NCI-H1092 (cell line): Measurements from ENCODE around the gene NYAP2.

Experiments
- DNase-seq: peaks from one replicate; lab custom pipeline; 2025; lab: John Stamatoyannopoulos, UW

Gene NYAP2

DNA sequence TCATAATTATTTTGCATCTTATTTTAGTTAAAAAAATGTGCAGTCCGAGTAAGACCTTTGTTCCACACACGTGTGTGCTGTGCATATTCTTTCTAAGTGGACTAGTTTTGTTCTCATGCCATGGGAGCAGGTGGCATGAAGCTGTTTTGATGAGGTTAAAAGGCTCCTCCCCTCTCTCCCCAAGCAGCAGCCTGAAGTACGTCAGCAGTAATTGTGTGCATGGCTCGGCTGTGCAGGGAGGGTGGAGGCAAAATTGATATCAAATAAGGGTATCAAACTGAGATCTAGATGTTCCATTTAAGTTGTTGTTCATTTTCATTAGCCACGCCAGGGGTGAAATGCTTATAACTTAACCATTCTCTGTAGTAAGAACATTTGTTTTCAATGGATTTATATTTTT, at the start of gene NYAP2:
Gene NYAP2 (plus strand): TSS at position 207 of the 400 bp plus-strand sequence. CDS start 9,171 bp downstream, outside the sequence.
- peak; percentile 80 for DNase-seq

DNA sequence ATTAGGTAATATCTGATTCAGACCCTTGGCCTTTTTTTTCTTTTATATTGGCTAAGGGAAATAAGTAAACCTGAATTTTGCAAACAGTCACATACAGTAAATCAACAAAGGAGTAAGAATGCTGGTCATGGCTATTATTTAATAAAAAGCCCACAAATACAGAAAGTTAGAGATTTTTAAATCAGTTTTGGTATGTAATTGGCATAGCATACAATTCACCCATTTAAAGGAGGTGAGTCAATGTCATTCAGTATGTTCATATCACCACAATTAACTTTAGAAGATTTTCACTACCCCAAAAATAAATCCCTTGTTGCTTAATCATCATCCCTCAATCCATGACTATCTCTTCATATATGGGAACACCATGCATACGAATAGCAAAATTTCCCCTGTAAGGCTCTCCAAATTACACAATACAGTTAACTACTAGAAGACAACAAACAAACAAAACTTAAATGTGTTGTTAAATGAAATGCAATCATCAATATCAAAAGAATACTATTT, 45.9 kb upstream of the NYAP2 start:
- DNase-seq, result no peak

DNA sequence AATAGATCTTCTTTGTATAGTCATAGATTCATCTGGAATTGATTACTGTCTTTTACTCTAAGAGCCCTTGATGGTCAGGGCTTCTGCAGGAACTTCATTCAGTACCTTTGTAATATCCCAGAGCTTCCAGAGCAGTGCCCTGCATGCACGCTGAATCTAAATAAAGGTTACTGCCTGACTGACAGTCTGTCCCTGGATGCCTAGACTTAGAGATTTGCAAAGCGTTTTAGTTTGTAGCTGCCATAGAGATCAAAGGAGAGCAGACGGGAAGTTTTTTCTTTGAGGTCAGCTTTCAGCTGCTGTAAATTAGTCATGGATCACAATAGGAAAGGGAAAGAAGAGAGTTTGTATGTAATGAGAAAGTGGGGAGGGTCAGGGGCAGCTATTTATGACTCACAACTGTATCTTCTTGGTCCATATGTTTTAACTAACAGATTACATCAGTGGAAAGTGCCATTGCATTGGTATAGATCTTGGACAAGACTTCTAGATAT, 45.2 kb upstream of the NYAP2 start:
- DNase-seq, result no peak

DNA sequence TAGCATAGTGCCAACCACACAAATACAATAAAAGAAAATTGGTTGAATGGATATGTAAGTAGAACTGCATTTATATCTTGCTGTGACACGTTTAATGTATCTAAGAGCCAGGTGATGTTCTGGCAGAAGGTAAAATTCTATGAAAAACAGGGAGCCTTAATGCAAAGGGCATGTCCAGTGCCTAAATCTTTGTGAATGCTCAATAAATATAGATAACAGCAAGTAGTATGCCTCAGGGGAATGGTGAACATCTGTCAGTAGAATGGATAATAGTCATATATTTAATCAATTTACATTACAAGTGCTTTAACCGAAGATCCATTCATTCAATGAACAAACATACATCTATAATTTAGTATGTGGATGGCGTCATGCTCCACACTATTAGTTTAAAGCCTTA, 43.7 kb upstream of the NYAP2 start:
- DNase-seq, result peak; percentile 18

DNA sequence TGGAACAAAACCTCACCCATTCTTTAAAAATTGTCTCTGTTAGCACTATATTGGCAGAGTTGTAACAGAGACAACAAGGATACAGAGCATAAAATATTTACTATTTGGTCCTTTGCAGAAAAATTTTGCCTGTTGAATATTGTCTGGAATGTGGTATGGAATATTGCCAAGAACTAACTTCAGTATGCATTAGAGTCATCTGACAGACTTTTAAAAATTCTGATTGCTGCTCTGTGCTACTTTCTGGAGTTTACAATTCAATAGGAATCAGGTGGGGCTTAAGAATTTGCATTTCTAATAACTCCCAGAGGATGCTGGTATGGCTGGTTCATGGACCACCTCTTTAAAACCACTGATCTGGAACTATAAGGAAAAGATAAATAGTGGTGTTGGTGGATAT, 32.8 kb upstream of the NYAP2 start:
- DNase-seq, result no peak

DNA sequence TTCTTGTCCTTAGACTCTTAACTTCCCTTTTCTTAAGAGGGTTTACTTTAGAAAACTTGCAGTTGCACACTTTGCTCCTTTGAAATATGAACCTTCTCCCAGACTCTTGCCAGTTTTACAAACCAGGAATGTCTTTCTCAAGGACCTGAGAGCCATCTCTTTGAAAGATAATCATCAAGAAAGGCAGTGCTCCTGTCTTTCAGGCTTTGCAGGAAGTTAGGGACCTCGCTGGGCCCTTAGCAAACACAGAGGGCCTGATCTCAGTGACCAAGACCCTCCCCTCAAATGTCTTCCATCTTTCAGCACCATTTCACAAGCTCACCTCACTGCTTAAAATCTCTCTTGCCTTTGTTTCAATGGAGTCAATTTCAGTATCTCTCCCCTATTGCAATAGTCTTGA, 32.0 kb upstream of the NYAP2 start:
- DNase-seq, result no peak

DNA sequence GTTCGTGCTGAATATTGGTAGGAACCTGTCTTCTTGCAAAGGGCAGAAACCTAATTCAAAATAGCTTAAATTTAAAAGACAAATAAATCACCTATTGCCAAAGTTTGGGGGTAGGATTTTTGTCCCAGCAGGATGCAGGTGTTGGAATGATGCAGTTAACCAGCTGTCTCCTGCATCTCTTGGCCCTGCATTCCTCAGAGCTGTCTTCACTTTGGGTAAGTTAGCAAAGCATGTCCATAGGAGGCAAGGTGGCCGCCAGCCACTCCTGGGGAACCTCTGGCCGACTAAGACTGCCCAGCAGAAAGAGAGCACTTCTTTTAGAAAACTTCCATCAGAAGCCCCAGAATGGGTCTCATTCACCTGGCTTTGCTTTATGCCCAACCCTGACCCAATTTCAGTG, 20.5 kb upstream of the NYAP2 start:
- DNase-seq, result no peak

DNA sequence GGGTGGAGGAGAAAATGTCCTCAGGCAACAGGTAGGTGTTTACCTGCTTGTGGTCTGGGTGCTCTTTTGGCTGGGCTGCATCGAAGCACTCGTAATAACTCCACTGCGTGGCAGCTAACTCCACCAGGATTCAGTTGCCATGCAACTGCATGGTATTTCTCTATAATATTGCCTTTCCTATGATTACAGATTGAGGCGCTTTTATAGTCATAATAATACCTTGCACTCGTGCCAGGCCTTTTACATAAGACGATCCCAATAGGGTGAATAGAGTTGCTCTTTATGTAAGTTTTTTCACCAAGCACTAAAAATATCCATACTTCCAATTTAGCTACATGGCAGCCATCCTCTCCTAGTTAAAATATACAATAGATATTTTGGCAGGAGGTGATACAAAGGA, 19.7 kb upstream of the NYAP2 start:
- DNase-seq, result no peak

DNA sequence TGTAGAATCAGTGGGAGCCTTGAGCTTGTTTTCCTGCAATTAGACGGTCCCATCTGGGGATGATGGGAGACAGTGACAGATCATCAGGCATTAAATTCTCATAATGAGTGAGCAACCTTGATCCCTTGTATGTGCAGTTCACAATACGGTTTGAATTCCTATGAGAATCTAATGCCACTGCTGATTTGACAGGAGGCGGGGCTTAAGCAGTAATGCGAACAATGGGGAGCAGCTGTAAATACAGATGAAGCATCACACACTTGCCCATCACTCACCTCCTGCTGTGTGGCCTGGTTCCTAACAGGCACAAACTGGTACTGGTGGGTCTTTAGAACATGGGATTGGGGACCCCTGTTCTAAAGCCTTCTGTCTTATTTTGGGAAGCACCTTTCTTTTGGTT, 17.9 kb upstream of the NYAP2 start:
- no peak for DNase-seq

DNA sequence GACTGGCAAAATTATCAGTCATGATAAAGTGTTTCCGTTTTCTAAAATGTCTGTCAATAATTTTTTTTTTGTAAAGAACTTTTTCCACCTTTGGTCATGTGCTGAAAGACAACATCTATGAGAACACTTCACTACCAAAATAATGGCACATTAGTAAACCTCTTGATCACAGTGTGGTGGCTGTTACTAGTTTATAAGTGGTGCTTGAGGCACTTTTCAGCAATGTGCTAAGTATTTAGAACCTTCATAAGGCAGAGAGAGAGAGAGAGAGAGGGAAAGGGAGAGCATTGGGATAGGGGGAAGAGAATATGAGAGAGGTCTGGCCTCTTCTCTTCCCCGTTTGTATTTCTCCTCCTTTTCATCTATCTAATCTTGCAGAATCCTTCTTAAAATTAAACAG, 1.1 kb upstream of the NYAP2 start:
- peak; percentile 33 for DNase-seq

DNA sequence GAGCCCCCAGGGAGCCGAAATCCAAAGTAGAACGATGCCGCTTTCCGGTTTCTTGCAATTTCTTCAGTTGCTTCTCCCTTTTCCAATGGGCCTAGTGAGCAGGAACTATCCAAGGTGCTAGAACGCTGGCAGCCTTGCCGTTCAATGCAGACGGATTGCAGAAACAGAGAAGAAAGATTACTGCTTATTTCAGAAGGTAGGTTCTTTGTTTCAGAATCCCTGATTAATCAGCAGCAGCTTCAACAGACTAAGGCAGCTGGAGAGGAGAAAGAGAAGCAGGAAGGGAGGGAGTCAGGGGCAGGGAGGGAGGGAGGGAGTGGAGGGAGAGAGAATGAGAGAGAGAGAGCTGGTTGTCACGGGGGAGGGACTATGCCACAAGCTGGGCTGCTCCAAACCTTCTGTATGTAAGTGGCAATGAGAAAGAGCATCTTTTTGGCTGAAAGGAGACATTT, 576 bp downstream of the NYAP2 start:
- peak; percentile 55 for DNase-seq

DNA sequence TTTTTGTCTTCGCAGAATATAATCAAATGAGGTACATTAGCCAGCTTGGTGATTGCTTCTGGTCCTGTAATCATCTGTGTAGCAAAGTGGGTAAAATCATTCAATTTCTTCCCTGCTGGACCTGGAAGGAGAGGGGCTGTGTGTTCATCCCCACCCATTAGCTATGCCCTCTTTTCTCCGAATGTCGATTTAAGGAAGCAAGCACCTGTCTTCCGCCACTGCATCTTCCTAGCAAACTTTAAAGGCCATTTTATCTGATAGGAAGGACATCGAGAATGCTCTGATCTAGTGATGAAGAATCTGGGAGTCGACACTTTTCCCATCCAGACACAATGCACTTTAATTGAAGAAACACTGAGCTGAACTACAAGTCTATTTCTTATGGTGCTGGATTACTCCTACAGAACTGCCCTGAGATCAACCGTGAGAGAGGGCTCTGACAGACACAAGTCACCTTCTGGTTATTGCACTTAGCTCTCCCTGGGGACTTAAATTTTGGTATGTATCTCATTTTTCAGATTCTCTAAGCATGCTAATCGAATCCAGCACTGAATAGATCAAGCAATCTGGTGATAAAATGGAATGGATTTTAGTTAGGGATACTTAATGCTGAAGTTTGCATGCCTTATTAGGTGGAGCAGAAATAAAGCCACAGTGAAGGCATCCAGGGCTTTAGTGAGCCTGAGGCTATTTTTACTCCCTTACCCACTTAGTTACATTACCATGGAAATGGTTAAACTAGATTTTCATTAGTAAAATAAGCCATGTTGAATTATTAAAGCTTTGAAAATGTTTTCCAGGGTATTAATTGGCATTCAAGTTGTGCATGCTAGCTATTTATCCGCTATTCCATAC, 1.3 kb downstream of the NYAP2 start:
- DNase-seq, result no peak

DNA sequence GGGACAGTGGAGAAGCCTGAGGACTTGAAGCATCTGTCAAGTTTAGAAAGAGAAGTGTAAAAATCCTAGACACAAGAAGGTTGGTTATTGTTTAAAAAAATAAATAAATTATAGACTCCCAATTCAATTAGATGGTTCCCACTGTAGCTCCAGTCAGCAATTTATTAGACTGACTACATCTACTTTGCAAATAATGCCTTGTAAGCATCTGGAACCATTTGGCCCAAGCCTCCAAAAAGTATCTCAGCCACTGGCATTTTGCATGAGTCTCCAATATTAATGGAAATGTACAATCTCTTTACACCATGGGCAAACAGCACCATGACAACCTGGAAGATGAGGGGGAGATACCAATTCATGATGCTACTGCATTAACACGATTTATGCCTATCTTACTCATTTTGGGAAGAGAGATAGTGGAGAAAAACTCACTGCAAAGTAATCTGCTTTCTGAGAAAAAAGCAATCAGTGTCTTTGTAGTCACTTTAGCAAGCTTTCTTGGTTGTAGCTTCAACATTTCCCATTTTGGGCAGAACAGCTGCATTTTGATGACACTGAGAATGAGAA, 2.8 kb downstream of the NYAP2 start:
- no peak for DNase-seq

DNA sequence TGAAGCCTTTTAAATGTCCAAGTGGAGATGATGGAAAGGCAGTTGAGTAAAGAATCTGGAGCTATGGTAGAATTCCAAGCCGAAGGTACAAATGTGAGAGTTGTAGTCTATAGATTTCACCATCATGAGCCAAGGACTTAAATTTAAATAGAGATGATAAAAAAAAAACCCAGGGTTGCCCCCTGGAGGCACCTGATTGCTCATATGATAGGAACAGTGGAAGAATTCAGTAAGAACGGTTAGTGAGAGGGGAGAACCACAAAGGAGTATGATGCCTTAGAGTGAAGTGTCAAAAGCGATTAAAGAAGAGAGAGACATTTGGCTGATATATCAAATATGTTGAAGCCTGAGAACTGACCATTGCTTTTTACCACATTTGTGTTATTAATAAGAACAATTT, 11.9 kb downstream of the NYAP2 start:
- DNase-seq, result no peak

DNA sequence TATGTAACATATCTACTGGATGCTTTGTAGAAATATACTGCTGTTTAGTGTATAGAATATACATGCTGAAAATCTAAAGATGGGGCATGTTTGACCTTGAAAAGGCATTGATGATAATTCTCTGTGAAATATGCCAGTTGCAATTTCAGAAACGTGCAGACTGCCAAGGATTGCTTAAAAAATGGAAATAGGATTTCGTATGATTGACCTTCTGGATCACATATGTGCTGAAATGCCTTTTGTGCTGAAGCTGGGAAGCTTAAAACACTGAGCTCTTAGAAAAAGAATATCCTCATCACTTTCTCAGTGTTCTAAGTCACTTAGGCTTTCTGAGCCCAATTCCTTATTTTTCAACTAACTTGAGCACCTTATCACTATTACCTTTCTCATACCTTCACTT, 14.3 kb downstream of the NYAP2 start:
- DNase-seq, result no peak

DNA sequence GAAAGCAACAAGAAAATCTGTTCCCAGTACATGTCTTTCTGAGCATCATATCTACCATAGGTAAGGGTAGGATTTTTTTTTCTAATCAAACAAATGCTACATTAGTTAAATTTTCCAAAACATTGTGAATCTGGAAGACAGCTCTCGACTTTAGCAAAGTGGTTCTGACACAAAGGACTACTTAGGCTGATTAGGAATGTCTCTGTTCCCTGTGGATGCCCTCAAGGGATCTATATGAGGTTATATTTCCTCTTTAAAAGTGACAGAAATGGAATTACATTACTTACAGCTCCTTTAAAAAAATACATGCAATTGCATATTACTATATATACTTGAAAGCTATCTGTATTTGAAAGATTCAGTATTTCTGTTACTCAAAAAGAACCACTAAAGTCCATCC, 15.4 kb downstream of the NYAP2 start:
- DNase-seq, result no peak

DNA sequence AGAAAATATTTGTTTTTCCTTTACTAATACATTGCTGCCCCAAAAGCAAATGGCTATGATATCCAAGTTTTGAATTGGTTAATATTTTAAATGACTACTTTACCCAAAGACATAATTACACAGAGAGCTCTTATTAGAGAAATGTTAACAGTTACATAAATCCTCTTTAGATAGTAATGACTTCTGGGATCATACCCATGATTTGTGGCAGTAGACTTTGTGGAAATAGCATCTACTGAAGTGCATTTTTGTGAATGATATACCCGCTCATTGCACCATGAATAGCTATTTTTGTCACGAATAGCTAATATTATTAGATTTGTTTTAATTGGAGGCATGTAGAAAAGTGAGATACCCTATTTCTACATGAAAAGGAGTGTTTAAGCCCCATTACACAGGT, 15.8 kb downstream of the NYAP2 start:
- DNase-seq, result no peak

DNA sequence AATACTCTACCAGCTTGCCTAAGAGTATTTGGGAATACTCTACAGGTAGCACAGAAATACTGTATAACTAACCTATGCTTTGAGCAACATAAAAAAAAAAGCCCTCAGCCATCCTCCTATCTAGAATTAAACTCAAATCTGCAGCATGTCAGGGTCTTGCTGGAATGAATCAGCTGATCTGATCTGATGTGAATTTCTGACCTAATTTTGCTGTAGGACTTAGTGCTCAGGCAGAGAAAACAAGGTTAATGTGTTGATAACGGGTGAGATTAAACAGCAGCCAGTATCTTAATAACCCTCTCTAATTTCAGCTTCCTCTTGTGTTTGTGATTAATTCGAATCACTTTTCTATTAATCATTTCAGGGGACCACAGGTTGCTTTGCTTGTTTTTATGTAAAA, 16.3 kb downstream of the NYAP2 start:
- DNase-seq, result no peak

DNA sequence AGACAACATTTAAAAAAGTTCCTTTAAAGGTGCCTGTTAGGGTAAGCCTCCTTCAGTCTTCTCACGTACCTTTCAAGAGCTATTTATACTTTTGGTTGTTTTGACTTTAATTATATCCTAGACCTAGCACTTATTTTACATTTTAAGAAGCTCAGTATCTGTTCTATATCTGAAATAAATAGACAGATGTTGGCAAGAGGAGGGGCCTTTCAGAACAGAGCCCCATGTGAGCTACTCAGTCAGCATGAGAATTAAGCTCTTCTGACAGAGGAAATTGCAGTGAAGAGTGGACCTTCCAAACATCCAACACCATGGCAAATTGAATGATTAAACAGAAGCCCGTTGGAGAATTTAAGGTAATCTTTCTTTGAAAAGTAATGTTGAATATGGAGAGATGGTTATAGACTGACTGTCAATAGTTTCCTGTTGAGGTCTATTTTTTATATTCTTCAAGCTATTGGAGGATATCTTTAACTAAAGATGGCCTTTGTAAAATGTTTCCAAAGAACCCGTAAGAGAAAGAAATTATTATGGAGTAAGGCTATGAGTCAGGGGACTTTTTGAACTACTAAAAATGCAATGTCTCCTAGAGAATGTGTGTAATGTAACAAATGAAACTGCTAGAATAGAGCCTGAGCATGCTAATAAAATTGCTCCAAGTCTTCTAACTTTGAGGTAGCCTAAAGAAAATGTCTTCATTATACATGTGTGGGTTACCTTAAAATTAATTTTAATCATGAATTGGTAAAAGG, 17.3 kb downstream of the NYAP2 start:
- DNase-seq, result no peak

DNA sequence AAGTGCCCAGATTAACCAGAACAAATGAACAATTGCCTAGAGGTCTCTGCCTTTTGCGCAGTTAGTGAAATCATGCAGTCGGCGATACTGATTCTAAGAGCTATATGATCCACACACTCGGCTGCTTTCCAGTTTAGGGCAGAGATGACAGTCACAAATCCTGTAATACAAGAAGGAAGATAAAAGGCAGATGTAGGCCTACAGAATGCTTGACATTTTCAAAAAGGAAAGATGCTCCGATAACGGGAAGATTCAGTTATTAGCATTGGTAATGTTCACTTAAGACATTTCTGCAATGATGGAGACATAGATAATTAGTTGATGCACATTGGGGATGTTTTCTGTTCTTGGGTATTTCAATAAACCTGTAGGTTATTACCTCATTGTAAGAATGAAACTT, 19.5 kb downstream of the NYAP2 start:
- DNase-seq, result no peak

DNA sequence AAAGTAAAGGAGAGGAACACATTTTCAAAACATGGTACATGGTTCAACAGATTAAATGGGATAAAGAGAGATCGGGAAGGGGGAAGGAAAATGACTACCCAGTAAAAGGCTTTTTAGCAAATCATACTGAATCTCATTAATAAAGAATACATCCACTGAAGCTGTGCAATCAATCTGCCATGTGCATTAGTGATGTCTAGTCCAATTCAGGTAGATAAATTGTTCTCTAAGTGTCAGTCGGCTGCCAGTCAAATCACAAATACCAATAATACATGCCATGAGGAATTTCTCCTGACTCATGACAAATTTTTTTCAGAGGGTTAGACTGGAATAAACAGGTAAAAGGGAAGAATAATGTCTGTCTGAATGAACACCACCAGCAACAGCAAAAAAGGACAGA, 22.6 kb downstream of the NYAP2 start:
- no peak for DNase-seq

DNA sequence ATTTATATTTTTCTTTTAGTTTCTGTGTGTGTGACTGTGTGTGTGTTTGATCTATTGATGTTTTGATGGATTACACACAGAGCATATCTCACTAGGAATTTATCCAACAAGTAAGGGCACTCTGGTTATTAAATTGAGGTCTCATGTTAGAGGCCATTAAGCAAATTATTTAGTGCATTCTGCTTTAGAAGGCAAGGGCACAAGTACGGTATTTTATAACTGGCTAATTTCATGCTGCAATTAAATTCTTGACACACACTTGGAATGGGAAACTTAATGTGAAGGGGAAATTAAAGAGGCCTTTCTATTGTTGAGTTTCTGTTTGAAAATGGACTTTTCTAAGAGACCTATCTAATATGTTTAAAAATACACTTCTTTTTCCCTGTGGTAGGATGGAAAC, 25.8 kb downstream of the NYAP2 start:
- DNase-seq, result no peak

DNA sequence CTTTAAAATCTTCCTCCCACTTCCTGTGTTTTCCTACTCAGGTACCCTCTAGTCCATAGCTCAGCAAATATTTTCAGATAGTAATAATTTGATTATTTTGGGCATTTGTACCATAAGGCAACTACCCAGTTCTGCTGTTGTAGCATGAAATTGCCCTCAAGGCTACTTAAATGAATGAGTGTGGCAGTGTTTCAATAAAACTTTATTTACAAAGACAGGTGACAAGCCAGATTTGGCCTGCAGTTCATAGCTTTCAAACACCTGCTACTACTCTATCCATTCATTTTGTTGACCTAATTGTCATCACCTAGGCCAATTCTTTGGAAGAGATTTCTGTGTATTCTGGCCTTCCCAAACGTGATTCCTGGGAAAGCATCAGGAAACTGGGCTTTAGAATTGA, 28.9 kb downstream of the NYAP2 start:
- DNase-seq, result peak; percentile 19
